ENCODE data around the gene PREP. TPM values are rescaled to one million over a fixed set of nuclear protein-coding genes. Genes with fewer than 3 reads are reported as not detected.

PREP gene
- total RNA-seq, 5 donors from 2014 or later (not counting 1 experiment from before 2014, with no cell fraction given), result 27.4 to 34.0 (median 30.7) TPM

DNA sequence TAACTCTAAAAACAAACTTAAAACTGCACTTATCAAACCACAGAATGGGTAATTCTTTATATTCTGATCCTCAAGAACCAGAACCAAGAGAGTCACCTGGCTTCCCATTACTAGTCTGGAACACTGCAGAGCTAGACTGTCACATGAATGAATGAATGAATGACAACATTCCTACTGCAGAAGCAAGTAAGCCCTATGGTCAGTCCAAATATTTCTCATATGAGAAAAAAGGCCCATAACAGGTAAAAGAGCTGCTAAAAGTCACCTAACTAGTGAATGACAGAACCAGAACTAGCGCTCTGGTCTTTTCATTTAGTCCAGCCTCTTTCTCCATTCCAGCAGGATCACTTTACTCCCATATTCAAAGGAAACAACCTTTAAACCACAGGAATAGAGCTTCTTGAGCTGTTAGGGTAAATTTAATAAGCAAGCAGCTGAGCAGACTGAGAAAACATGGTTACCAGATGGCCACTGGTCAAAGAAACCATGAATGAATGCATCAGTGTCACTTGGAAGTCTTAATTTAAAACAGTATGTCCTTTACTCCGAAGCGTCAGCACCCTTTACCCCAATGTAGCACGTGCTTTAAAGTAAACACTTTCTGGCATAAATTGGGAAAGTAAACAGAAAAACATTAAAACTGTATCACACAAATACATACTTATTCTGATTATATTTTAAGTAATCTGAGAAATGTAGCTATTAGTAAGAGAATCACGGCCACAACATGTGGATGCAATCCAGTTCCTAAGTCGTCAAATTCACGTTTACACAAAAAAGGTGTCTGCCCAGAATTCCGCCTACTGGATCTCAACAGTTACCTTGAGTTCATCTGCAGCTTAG lies 1.4 kb downstream of the PREP start:
- Histone ChIP-seq H3K9me3 (no peaks in the 10 kb centered on the region), H3K36me3 (ENCODE audit: control insufficient read depth in 2 of 2, extremely low read depth in 1 of 2, insufficient read depth in 1 of 2, low read length in 1 of 2) (peaks cover 2 to 4% of the 10 kb centered on the region in 2 donors), H3K4me1 (ENCODE audit: control insufficient read depth in 1 of 2, extremely low read depth in 1 of 2, insufficient read depth in 2 of 2, low read length in 2 of 2) (peaks cover 38 to 41% of the 10 kb centered on the region in 2 experiments), H3K27ac (ENCODE audit: low read length) (no peak overlapping the region), H3K4me3 (ENCODE audit: control insufficient read depth in 1 of 2, extremely low read depth in 1 of 2, low read length in 1 of 2) (peak overlapping the region; percentile 84 to 90), H3K27me3 (replicated peaks in 1 of 2; ENCODE audit: control insufficient read depth in 2 of 2, extremely low read depth in 1 of 2, insufficient read depth in 2 of 2, low read length in 1 of 2) (peaks cover 2 to 3% of the 10 kb centered on the region in 2 experiments)
- H3K27ac Mint-ChIP-seq, result no peak overlapping the region
- 89% methylated on average over 4 of the region's 8 CpGs for WGBS (ENCODE audit: insufficient coverage)
- H3K4me1 Mint-ChIP-seq, result peaks cover 57 to 63% (median 59%) of the 10 kb centered on the region in 3 donors
- no peak for ATAC-seq (replicated peaks in 1 of 4)
- H3K4me3 Mint-ChIP-seq, result peak overlapping the region; percentile 82 to 90 (median 88)
- no peaks in the 10 kb centered on the region for H3K9me3 Mint-ChIP-seq
- CTCF ChIA-PET, result interaction anchor here (0.6 to 1.6 kb wide), 6 partner anchors 29 to 314 kb away, joined by 3 to 12 read pairs (median 4); no protein-coding TSS in a partner anchor
- peaks cover under 1% of the 10 kb centered on the region for H3K36me3 Mint-ChIP-seq
- DNase-seq, result no peak
- POLR2A ChIA-PET, result no interaction called here
- peaks cover under 1 to 4% of the 10 kb centered on the region in 2 donors for H3K27me3 Mint-ChIP-seq

DNA sequence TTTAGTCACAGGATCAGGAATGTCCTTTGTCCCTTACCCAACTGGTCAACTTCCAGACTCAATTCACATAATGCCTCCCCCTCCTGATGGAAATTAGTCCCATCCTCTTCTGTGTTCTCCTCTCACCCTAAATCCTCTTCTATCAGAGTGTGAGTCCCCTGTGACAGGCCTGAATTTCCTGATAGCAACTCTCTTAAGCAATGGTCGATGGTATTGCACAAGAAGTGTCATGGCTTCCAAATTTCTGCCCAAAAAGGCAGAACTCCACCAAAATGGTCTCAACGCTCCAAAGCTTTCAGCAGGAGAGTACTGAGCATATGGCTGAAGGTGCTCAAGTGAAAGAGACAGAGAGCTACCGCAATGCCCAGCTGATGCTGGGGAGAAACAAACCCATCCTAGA lies 2.4 kb downstream of the PREP start:
- peak overlapping the region in 2 of 3 donors; percentile 10 to 82 for H3K4me3 Mint-ChIP-seq

DNA sequence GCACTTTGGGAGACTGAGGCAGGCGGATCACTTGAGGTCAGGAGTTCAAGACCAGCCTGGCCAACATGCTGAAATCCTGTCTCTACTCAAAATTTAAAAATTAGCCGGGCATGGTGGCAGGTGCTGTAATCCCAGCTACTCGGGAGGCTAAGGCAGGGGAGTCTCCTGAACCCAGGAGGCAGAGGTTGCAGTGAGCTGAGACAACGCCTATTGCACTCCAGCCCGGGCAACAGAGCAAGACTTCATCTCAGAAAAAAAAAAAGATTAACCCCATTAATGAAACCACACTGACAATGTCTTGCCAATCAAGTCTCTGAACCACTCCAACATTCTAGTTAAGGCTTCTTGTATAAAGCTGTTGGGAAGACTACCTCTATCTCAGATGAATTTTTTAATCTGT lies 4.0 kb downstream of the PREP start:
- ATAC-seq (replicated peaks in 1 of 4) (no peak), DNase-seq (no peak)
- ChIA-PET POLR2A (no interaction called here), CTCF (interaction anchor here in 1 of 2 donors (0.5 kb wide), 1 partner anchor 568 kb away, joined by 5 read pairs; no protein-coding TSS in a partner anchor)
- H3K36me3 Mint-ChIP-seq, result peaks cover 19% of the 10 kb centered on the region
- no peaks in the 10 kb centered on the region for H3K27me3 Mint-ChIP-seq
- H3K9me3 ChIP-seq, result no peaks in the 10 kb centered on the region
- H3K4me3 ChIP-seq (ENCODE audit: control insufficient read depth in 1 of 2, extremely low read depth in 1 of 2, low read length in 1 of 2), result no peak overlapping the region
- peaks cover 38 to 41% of the 10 kb centered on the region in 2 experiments for H3K4me1 ChIP-seq (ENCODE audit: control insufficient read depth in 1 of 2, extremely low read depth in 1 of 2, insufficient read depth in 2 of 2, low read length in 2 of 2)
- H3K4me3 Mint-ChIP-seq, result peak overlapping the region in 1 of 3 donors; percentile 60
- WGBS (ENCODE audit: insufficient coverage), result 93% methylated on average over 3 of the region's 5 CpGs
- peak overlapping the region in 1 of 2 donors; percentile 29 for H3K27ac Mint-ChIP-seq
- H3K36me3 ChIP-seq (ENCODE audit: control insufficient read depth in 2 of 2, extremely low read depth in 1 of 2, insufficient read depth in 1 of 2, low read length in 1 of 2), result peaks cover 6 to 16% of the 10 kb centered on the region in 2 donors
- peaks cover 52 to 62% (median 55%) of the 10 kb centered on the region in 3 donors for H3K4me1 Mint-ChIP-seq
- no peaks in the 10 kb centered on the region for H3K27me3 ChIP-seq (replicated peaks in 1 of 2; ENCODE audit: control insufficient read depth in 2 of 2, extremely low read depth in 1 of 2, insufficient read depth in 2 of 2, low read length in 1 of 2)
- H3K9me3 Mint-ChIP-seq, result no peaks in the 10 kb centered on the region
- no peak overlapping the region for H3K27ac ChIP-seq (ENCODE audit: low read length)

More for the DNA sequence above, 2.4 kb downstream of the PREP start:
- POLR2A ChIA-PET, result no interaction called here
- Mint-ChIP-seq H3K9me3 (no peaks in the 10 kb centered on the region), H3K36me3 (peaks cover 11% of the 10 kb centered on the region), H3K27ac (no peak overlapping the region), H3K27me3 (no peaks in the 10 kb centered on the region), H3K4me1 (peaks cover 57 to 68% (median 59%) of the 10 kb centered on the region in 3 donors)
- ATAC-seq (replicated peaks in 1 of 4), result no peak
- no peak for DNase-seq
- Histone ChIP-seq H3K36me3 (ENCODE audit: control insufficient read depth in 2 of 2, extremely low read depth in 1 of 2, insufficient read depth in 1 of 2, low read length in 1 of 2) (peaks cover 6 to 11% of the 10 kb centered on the region in 2 donors), H3K27me3 (replicated peaks in 1 of 2; ENCODE audit: control insufficient read depth in 2 of 2, extremely low read depth in 1 of 2, insufficient read depth in 2 of 2, low read length in 1 of 2) (peaks cover 2 to 3% of the 10 kb centered on the region in 2 experiments), H3K27ac (ENCODE audit: low read length) (no peak overlapping the region), H3K9me3 (no peaks in the 10 kb centered on the region), H3K4me3 (ENCODE audit: control insufficient read depth in 1 of 2, extremely low read depth in 1 of 2, low read length in 1 of 2) (no peak overlapping the region), H3K4me1 (ENCODE audit: control insufficient read depth in 1 of 2, extremely low read depth in 1 of 2, insufficient read depth in 2 of 2, low read length in 2 of 2) (peaks cover 38 to 41% of the 10 kb centered on the region in 2 experiments)
- CTCF ChIA-PET, result interaction anchor here (0.8 to 1.6 kb wide), 3 partner anchors 30 to 313 kb away, joined by 3 to 5 read pairs (median 3); no protein-coding TSS in a partner anchor
- WGBS (ENCODE audit: insufficient coverage), result 94% methylated on average over 2 of the region's 3 CpGs

DNA sequence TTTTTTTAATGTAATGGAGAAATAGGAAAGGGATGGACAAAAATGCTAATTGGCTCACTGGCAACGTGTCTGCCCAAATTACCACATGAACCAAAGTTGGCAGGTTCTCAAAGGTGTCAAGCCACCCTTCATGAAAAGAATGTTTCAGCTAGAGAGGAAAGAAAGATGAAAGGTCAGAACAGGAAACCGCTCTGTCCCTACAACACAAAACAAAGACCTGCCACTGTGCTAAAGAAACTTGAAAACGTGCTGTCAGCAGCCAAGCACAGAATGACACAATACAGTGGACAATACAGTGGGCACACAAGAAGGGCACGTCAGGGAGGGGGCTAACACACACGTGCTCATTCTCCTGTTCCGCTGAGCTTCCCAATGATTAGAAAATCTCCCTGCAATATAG lies 4.9 kb downstream of the PREP start:
- no peak for ATAC-seq (replicated peaks in 1 of 4)
- 0% methylated on average over 1 of the region's 6 CpGs for WGBS (ENCODE audit: insufficient coverage)
- H3K4me3 Mint-ChIP-seq, result peak overlapping the region in 1 of 3 donors; percentile 60

DNA sequence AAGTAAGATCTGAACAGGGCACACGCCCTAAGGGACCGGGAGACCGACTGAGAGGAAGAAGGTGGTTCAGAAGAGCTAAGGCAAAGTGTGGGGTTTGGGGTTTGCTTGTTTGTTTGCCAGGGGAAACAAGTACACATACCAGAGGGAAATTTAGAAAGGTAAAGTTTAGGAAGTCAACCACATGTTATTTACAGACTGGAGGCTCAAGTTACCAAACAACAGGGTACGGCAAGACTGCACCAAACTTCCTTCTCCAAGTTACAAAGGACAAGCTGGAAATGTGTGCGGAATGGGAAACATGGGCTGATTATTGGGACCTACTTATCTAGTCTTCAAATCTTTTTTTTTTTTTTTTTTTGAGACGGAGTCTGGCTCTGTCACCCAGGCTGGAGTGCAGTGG lies 11.2 kb downstream of the PREP start:
- Mint-ChIP-seq H3K36me3 (peaks cover 59% of the 10 kb centered on the region), H3K4me3 (no peak overlapping the region), H3K27me3 (no peaks in the 10 kb centered on the region), H3K4me1 (peaks cover 5 to 23% (median 10%) of the 10 kb centered on the region in 3 donors), H3K9me3 (no peaks in the 10 kb centered on the region), H3K27ac (peak overlapping the region in 1 of 2 donors; percentile 34)
- 100% methylated on average over 3 of the region's 6 CpGs for WGBS (ENCODE audit: insufficient coverage)
- H3K9me3 ChIP-seq, result no peaks in the 10 kb centered on the region
- H3K27me3 ChIP-seq (replicated peaks in 1 of 2; ENCODE audit: control insufficient read depth in 2 of 2, extremely low read depth in 1 of 2, insufficient read depth in 2 of 2, low read length in 1 of 2), result no peaks in the 10 kb centered on the region
- no peak for DNase-seq
- H3K4me1 ChIP-seq (ENCODE audit: control insufficient read depth in 1 of 2, extremely low read depth in 1 of 2, insufficient read depth in 2 of 2, low read length in 2 of 2), result no peaks in the 10 kb centered on the region
- ChIA-PET POLR2A (no interaction called here), CTCF (interaction anchor here in 1 of 2 donors (0.6 kb wide), 1 partner anchor 39 kb away, joined by 3 read pairs; no protein-coding TSS in a partner anchor)
- H3K4me3 ChIP-seq (ENCODE audit: control insufficient read depth in 1 of 2, extremely low read depth in 1 of 2, low read length in 1 of 2), result no peak overlapping the region
- ATAC-seq (replicated peaks in 1 of 4), result no peak
- H3K36me3 ChIP-seq (ENCODE audit: control insufficient read depth in 2 of 2, extremely low read depth in 1 of 2, insufficient read depth in 1 of 2, low read length in 1 of 2), result peaks cover 13 to 22% of the 10 kb centered on the region in 2 donors
- no peak overlapping the region for H3K27ac ChIP-seq (ENCODE audit: low read length)

More for the DNA sequence above, 4.9 kb downstream of the PREP start:
- Histone ChIP-seq H3K4me3 (ENCODE audit: control insufficient read depth in 1 of 2, extremely low read depth in 1 of 2, low read length in 1 of 2) (no peak overlapping the region), H3K4me1 (ENCODE audit: control insufficient read depth in 1 of 2, extremely low read depth in 1 of 2, insufficient read depth in 2 of 2, low read length in 2 of 2) (peaks cover 35 to 38% of the 10 kb centered on the region in 2 experiments), H3K9me3 (no peaks in the 10 kb centered on the region), H3K27ac (ENCODE audit: low read length) (no peak overlapping the region), H3K36me3 (ENCODE audit: control insufficient read depth in 2 of 2, extremely low read depth in 1 of 2, insufficient read depth in 1 of 2, low read length in 1 of 2) (peaks cover 6 to 16% of the 10 kb centered on the region in 2 donors), H3K27me3 (replicated peaks in 1 of 2; ENCODE audit: control insufficient read depth in 2 of 2, extremely low read depth in 1 of 2, insufficient read depth in 2 of 2, low read length in 1 of 2) (no peaks in the 10 kb centered on the region)
- H3K4me1 Mint-ChIP-seq, result peaks cover 48 to 55% (median 50%) of the 10 kb centered on the region in 3 donors
- H3K9me3 Mint-ChIP-seq, result no peaks in the 10 kb centered on the region
- no peaks in the 10 kb centered on the region for H3K27me3 Mint-ChIP-seq
- DNase-seq, result peak in 2 of 35 experiments; percentile 2 to 31
- H3K27ac Mint-ChIP-seq, result peak overlapping the region in 1 of 2 donors; percentile 34
- ChIA-PET CTCF (interaction anchor here (0.6 to 1.0 kb wide), 2 partner anchors 26 to 80 kb away, joined by 3 read pairs; no protein-coding TSS in a partner anchor), POLR2A (interaction anchor here in 1 of 2 donors (0.6 kb wide), 1 partner anchor 943 kb away, joined by 3 read pairs; no protein-coding TSS in a partner anchor)
- peaks cover 22% of the 10 kb centered on the region for H3K36me3 Mint-ChIP-seq

DNA sequence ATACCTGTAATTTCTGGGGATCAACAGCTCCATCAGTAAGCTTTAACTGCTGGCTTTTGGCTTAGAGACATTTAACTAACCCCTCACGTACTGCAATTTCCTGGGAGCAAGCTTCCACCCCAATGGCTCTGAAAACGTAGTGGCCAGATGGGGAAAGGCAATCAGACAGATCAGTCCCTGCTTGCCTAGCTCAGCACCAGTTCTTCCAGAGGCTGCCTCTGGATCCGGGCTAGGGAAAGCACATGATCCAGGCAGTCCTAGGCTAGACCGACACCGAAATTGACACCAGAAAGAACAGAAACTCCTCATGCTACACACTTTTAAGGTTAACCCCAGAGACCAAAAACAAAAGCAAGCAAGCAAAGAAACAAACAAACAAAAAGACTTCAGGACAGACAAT lies 13.3 kb downstream of the PREP start:
- H3K36me3 ChIP-seq (ENCODE audit: control insufficient read depth in 2 of 2, extremely low read depth in 1 of 2, insufficient read depth in 1 of 2, low read length in 1 of 2), result peaks cover 8 to 14% of the 10 kb centered on the region in 2 donors

More for the DNA sequence above, 13.3 kb downstream of the PREP start:
- H3K27me3 ChIP-seq (replicated peaks in 1 of 2; ENCODE audit: control insufficient read depth in 2 of 2, extremely low read depth in 1 of 2, insufficient read depth in 2 of 2, low read length in 1 of 2), result no peaks in the 10 kb centered on the region
- Mint-ChIP-seq H3K4me1 (peaks cover 11 to 27% (median 12%) of the 10 kb centered on the region in 3 donors), H3K27me3 (no peaks in the 10 kb centered on the region), H3K9me3 (no peaks in the 10 kb centered on the region), H3K36me3 (peaks cover 47% of the 10 kb centered on the region), H3K27ac (no peak overlapping the region), H3K4me3 (no peak overlapping the region)
- ATAC-seq (replicated peaks in 1 of 4) (no peak), DNase-seq (no peak)
- no peaks in the 10 kb centered on the region for H3K9me3 ChIP-seq
- 89% methylated on average over 3 of the region's 5 CpGs for WGBS (ENCODE audit: insufficient coverage)
- ChIA-PET CTCF (interaction anchor here in 1 of 2 donors (0.6 kb wide), 1 partner anchor 704 kb away, joined by 4 read pairs; no protein-coding TSS in a partner anchor), POLR2A (no interaction called here)
- no peak overlapping the region for H3K27ac ChIP-seq (ENCODE audit: low read length)
- no peak overlapping the region for H3K4me3 ChIP-seq (ENCODE audit: control insufficient read depth in 1 of 2, extremely low read depth in 1 of 2, low read length in 1 of 2)
- H3K4me1 ChIP-seq (ENCODE audit: control insufficient read depth in 1 of 2, extremely low read depth in 1 of 2, insufficient read depth in 2 of 2, low read length in 2 of 2), result no peaks in the 10 kb centered on the region
